GF-D8 (cell line): ENCODE data around the gene ITGB4.
"Not testable (repeated sequence)": the region's sequence is repeated elsewhere in the genome, so short reads cannot be mapped to it uniquely, and the experiment has no call there.

ENCODE experiments used
- DNase-seq: peaks from one replicate; lab custom pipeline; 2025; lab: John Stamatoyannopoulos, UW

Gene ITGB4

DNA sequence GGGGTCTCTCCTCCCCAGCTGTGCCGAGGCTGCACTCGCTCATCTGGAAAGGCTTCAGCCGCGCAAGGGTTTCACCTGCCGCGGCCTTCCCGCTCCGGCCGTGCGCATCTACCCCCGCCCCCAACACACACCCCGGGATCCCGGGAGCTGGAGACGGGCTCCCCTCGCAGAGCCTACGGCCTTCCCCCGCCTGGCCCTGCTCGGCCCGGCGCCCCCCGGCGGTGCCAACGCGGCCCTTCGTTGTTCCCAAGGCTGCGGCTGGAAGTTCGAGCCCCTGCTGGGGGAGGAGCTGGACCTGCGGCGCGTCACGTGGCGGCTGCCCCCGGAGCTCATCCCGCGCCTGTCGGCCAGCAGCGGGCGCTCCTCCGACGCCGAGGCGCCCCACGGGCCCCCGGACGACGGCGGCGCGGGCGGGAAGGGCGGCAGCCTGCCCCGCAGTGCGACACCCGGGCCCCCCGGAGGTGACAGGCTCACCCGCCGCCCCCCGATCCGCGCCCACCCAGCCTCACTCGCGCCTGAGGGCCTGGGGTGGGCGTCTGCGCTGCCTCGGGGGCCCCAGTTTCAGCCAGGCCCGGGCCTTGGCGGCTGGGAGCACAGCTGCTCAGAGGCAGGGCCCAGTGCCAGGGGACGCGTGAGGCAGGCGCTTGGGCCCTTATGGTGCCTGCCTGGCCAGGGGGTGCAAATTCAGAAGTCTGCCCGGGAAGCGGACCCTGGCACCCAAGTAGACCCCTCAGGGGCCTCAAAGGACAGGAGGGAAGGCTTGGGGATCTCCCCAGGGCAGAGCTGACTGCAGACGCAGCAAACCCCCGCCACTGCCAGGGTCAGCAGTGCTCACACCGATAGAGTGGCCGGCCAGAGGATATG, 32.5 kb downstream of the ITGB4 start:
- peak; percentile 40 for DNase-seq

DNA sequence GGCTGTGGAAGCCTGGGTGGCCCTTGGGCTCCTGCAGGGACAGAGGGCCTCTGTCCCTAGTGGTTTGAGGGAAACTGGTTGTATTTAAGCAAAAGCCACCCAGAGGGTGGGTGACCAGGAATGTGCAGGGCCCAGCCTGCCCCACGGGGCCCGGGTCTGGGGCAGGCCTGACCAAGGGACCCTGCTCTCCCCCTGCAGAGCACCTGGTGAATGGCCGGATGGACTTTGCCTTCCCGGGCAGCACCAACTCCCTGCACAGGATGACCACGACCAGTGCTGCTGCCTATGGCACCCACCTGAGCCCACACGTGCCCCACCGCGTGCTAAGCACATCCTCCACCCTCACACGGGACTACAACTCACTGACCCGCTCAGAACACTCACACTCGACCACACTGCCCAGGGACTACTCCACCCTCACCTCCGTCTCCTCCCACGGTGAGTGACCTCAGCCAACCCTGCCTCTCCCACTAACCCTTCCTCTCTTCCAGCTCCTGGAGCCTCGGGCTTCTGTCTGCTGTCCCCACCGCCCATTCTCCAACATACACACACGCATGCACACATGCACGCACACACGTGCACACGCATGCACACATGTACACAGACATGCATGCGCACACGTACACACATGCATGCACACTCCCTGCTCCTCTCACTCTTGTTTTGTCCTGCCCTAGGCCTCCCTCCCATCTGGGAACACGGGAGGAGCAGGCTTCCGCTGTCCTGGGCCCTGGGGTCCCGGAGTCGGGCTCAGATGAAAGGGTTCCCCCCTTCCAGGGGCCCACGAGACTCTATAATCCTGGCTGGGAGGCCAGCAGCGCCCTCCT, 33.3 kb downstream of the ITGB4 start:
- DNase-seq = no peak

DNA sequence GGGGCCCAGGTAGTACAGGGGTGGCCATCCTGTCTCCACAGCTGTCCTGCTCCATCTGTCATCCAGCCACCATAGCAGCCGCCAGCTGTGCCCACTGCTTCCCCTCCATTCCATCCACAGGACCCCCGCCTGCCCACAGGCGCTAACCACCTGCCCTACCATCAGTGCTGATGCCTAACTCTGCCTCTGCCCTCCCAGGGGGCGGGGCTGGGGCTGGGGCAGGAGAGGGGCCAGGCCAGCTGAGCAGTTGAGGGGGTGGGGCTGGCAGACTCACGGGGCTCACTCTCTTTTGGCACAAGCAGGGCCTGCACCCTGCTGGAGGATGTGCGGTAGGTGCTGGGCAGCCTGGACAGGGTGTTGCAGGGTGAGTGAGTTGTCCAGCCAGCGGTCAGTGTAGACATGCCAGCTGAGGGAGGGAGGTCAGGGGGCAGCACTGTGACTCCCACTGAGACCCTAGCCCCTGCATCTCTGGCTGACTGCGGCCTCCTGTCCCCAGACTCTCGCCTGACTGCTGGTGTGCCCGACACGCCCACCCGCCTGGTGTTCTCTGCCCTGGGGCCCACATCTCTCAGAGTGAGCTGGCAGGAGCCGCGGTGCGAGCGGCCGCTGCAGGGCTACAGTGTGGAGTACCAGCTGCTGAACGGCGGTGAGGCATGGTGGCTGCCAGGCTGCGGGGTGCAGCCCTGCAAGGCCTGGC, 34.1 kb downstream of the ITGB4 start:
- no peak for DNase-seq

DNA sequence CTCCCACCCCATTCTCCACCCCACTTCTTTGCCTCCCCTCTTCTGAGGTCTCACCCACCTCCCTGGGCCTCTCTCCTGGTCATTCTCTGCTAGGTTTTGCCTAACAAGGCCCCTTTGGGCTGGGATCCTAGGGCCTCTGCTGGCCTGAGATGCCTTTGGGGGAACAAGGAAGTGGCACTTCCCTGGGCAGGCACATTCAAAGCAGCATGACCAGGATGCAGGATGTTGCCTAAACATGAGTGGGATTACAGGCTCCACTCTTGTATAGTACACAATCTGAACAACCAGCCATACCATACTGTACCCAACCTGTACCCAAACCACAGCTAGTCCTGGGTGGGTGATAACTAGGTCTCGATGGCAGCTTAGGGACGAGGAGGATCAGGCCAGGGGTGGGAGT, 34.7 kb downstream of the ITGB4 start:
- no peak for DNase-seq

DNA sequence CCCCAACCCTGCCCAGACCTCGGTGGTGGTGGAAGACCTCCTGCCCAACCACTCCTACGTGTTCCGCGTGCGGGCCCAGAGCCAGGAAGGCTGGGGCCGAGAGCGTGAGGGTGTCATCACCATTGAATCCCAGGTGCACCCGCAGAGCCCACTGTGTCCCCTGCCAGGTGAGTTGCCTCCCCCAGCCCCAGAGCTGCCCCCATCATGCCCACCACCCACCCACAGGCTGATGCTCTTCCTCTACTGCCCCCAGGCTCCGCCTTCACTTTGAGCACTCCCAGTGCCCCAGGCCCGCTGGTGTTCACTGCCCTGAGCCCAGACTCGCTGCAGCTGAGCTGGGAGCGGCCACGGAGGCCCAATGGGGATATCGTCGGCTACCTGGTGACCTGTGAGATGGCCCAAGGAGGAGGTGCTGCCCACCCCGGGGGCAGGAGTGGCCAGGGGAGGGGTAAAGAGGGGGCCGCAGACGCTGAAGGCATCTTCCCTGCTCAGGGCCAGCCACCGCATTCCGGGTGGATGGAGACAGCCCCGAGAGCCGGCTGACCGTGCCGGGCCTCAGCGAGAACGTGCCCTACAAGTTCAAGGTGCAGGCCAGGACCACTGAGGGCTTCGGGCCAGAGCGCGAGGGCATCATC, 35.3 kb downstream of the ITGB4 start:
- no peak for DNase-seq

DNA sequence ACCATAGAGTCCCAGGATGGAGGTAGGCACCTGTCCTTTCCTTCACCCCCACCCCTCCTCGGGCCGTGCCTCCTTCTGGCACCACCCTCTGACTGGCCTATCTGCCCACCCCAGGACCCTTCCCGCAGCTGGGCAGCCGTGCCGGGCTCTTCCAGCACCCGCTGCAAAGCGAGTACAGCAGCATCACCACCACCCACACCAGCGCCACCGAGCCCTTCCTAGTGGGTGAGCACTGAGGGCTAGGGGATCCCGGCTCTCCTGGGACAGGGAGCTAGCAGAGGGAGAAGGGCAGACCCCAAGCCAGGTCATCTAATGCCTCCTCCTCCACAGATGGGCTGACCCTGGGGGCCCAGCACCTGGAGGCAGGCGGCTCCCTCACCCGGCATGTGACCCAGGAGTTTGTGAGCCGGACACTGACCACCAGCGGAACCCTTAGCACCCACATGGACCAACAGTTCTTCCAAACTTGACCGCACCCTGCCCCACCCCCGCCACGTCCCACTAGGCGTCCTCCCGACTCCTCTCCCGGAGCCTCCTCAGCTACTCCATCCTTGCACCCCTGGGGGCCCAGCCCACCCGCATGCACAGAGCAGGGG, 35.9 kb downstream of the ITGB4 start:
- no peak for DNase-seq

DNA sequence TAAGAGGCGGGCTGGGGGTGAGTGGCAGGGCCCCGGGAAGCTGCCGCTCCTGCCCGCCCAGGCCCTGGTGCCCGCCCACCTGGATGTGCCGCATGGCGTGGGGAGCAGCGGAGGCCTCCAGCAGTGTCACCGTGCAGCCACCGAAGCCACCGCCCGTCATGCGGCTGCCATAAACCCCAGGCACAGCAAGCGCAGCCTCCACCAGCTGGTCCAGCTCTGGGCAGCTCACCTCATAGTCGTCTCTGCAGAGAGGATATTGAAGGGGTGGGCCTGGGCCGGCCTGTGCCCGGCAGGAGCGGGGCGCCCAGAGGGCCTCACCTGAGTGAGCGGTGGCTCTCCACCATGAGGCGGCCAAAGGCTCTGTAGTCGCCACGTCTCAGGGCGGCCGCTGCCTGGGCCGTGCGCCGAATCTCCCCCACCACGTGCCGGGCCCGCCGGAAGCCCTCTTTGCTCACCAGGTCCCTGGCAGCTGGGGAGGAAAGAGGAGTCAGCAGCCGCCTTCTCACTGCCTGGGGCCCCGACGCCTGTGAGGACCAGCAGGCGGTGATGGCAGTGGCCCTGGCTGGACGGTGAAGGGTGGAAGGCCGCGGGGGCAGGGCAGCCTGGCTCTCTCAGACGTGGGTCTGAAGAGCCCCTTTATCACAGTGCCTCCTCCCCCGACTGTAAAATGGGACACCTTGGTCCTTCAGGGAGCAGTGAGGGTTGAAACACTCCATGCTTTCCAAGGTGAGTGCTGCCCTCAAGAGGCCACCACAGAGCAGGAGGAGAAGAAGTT, 37.1 kb downstream of the ITGB4 start:
- no peak for DNase-seq

DNA sequence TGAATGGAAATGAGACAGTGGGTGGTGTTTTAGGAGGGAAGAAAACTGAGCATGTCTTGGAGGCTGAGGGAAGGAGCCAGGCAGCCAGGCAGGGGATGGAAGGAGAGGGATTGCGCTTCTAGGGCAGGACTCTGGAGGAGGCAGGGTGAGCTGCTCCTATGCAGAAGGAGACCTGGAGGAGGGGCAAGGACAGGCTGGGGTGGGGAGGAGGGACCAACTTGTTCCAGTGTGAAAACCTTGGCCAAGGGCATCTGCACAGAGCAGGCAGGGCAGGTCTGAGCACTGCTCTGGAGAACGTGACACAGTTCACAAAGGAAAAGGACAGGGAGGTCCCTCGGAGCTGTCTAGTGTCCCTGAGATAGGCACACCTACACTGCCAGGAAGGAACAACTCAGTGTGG, 38.2 kb downstream of the ITGB4 start:
- no peak for DNase-seq

DNA sequence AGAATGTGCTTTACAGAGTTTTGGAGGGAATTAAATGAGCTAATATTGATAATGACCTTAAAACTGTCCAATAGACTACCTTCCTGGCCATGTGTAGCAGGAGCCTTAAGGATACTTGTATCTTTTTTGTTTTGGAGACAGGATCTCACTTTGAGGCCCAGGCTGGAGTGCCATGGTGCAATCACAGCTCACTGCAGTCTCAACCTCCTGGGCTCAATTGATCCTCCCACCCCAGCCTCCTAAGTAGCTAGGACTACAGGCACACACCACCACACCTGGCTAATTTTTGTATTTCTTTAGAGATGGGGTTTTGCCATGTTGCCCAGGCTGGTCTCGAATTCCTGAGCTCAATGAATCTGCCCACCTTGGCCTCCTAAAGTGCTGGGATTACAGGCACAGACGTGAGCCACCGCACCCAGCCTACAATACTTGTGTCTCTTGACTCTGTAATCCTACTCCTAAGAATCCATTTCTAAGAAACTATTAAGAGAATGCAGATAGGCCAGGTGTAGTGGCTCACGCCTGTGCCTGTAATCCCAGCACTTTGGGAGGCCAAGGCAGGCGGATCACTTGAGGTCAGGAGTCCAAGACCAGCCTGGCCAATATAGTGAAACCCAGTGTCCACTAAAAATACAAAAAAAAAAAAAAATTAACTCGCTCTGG, 38.9 kb downstream of the ITGB4 start:
- DNase-seq = not testable (repeated sequence)

DNA sequence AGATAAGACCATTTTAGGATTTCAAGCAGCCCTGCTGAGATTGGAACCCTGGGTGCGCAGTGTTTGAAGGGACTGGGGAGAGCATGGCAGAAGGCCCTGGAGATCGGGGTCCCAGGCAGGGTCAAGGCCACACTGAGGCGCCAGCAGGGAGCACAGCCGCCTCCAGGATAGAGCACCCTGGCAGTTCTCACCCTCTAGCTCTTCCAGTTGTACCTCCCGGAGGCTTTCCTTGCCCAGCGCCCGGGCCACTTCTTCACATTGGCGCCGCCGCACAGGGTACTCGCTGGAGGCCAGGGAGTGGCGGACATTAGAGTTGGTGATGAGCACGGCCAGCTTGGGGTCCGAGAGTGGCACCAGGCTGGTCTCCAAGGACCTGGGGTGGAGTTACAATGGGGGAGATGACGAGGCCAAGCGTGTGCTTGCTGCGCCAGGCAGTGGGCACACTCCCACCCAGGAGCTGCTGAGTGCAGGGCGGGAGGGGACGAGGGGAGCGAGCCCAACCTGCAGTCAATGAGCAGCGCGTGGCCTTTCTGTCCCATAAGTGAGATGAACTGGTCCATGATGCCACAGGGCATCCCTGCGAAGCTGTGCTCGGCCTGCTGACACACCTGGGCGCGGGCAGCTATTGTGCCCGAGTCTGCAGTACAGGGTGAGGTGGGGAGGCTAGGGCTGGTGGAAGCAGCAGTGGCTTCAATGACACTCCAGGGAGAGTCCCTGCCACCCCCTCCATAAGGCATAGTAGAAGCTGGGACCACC, 41.4 kb downstream of the ITGB4 start:
- no peak for DNase-seq

DNA sequence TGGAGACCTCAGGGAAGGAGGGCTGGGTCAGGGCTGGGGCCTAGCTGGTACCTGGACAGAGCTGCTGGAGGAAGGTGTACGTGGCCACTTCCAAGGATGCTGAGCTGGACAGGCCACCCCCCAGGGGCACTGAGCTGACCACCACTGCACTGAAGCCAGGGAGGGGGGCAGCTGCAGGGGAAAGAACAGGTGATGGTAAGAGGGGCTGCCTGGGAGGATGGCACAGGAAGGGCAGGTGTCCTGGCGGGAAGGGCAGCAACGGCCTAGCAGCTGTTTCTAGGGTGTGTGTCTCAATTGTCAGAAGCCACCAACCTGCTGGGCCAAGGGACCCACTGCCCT, 42.0 kb downstream of the ITGB4 start:
- no peak for DNase-seq

DNA sequence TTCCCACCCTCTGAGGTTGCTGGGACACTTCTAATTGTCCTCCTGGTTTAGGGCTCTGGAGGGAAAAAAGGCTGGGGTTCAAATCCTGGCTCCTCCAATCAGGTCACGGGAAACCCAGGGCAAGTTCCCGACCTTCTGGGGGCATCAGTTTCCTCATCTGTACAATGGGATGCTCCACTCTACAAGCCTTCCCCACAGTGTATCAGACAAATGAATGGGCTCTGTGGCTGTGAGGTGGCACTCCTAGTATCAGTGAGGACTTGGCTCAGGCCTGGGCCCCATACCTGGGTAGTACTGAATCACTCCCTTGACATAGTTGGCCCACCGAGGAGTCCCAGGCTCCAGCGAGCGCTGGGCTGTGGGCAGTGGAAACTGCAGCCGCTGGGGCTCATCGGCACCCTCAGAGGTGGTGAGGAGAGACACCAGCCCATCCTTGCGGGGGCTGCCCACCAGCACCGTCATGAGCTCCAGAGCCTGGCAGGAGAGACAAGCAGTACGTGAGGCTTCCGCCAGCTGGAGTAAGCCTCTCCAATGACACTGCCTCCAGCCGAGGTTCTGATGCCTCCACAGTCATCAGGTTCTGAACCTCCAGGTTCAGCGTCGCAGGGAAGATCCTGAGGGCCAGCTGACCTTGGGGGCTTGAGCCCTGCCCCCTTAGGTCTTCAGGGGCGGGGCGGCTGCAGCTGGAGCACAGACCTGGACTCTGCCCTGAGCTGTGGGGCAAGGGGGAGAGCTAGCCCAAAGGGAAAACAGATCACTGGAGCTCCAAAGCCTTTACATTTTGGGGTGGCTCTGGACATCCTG, 42.6 kb downstream of the ITGB4 start:
- no peak for DNase-seq

DNA sequence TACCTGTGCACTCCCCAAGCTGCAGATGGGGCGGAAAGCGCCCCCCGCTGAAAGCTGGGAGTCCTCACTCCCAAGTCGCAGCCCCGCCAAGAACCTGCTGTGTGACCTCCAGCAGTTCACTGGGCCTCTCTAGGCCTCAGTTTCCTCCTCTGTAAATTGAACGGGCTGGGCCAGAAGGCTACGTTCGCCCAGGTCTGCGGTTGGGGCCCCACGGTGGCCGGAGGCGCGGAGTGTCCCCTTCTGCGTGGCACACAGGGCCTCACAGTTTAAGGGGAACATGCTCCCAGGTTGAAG, 43.1 kb downstream of the ITGB4 start:
- DNase-seq = no peak

DNA sequence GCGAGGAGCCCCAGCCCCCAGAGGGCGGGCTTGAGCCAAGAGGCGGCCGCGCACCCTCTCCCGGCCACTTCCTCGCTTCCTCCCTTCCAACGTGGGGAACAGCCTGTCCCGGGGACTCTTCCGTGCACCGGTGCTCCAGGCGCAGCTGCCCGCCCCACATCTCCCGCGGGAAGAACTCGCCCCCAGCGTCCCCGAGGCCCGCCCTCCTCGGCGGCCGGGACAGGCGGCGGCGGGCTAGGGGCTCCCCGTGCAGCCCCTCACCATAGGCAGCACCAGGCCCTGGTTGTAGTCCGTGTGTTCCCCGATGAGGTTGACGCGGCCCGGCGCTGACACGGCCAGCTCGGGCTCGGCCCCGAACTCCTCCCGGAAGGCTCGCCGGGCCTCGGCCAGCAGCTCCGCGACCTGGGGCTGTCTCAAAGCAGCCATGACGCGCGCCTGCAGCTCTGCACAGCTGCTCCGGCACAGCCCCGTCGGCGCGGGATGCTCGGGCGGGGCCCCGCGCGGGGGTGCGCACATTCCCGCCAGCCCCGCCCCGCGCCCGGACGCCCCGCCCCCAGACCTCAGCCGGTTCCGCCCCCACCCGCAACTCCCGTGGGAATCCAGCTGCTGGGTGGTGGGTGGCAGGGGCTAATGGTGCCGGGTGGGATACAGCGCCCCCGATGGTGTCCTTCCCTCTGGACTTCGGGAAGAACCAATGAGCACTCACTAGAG, 43.6 kb downstream of the ITGB4 start, which contains the start of gene GALK1:
Gene GALK1 (minus strand): TSS at position 482 of the 711 bp plus-strand sequence. CDS start 56 bp downstream, at position 426.
- peak; percentile 47 for DNase-seq

DNA sequence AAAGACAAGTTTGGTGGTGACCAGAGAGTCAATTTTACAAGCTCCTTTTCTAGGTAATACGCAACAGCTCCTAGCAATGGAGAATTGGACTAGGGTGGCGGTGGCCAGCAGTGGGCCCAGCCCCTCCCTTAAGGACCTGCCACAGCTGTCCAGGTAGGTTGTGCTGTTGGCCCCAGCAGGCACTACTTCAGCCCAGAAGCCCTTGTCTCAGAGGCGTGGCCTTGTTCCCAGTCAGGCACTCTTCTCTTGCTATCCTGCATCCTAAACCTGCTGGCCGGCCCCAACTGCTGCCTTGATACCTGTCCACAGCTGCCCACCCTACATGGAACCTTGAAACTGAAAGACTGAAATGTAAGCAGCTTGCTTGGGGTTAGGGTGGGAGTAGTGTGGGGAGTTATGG, 44.7 kb downstream of the ITGB4 start:
- DNase-seq = no peak

DNA sequence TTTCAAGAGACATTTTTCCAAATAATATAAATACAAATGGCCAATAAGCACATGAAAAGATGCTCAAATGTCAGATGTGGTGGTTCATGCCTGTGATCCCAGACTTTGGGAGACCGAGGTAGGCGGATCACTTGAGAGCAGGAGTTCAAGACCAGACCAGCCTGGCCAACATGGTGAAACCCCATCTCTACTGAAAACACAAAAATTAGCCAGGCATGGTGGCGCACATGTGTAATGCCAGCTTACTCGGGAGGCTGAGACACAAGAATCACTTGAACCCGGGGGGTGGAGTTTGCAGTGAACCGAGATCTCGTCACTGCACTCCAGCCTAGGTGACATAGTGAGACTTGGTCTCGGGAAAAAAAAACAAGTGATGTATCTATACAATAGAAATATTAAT, 46.6 kb downstream of the ITGB4 start:
- DNase-seq = no peak

DNA sequence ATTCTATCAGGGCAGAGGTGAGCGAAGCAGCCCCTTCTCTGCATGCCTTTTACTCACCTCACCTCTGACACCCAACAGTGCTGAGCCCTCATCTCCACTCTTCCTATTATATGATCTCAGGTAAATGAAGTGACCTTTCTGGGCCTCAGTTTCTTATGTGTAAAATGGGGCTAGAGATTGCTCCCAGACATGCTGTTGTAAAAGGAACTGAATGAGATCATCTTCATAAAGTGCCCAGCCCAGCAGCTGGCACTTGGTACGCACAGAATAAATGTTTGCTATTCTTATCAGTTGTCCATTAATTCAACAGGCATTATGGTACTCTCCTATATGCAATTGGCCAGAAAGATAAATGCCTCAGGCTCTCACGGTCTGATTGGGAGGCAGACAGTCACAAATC, 48.3 kb downstream of the ITGB4 start:
- no peak for DNase-seq
